Activated CD4-positive, alpha-beta T cell treated with anti-CD3 and anti-CD28 coated beads, Interleukin-2, amount 50 U/mL, for 48 hours (primary cell): ENCODE results near the gene PATJ.
"Not testable (repeated sequence)": the region's sequence is repeated elsewhere in the genome, so short reads cannot be mapped to it uniquely, and the experiment has no call there.

Experiments used
- DNase-seq, 2 experiments: peaks; one replicate each; pipeline ENCODE4 v3.0.0-alpha.2; 2020

Gene PATJ, protein sequence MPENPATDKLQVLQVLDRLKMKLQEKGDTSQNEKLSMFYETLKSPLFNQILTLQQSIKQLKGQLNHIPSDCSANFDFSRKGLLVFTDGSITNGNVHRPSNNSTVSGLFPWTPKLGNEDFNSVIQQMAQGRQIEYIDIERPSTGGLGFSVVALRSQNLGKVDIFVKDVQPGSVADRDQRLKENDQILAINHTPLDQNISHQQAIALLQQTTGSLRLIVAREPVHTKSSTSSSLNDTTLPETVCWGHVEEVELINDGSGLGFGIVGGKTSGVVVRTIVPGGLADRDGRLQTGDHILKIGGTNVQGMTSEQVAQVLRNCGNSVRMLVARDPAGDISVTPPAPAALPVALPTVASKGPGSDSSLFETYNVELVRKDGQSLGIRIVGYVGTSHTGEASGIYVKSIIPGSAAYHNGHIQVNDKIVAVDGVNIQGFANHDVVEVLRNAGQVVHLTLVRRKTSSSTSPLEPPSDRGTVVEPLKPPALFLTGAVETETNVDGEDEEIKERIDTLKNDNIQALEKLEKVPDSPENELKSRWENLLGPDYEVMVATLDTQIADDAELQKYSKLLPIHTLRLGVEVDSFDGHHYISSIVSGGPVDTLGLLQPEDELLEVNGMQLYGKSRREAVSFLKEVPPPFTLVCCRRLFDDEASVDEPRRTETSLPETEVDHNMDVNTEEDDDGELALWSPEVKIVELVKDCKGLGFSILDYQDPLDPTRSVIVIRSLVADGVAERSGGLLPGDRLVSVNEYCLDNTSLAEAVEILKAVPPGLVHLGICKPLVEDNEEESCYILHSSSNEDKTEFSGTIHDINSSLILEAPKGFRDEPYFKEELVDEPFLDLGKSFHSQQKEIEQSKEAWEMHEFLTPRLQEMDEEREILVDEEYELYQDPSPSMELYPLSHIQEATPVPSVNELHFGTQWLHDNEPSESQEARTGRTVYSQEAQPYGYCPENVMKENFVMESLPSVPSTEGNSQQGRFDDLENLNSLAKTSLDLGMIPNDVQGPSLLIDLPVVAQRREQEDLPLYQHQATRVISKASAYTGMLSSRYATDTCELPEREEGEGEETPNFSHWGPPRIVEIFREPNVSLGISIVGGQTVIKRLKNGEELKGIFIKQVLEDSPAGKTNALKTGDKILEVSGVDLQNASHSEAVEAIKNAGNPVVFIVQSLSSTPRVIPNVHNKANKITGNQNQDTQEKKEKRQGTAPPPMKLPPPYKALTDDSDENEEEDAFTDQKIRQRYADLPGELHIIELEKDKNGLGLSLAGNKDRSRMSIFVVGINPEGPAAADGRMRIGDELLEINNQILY (N-terminal part only)

DNA sequence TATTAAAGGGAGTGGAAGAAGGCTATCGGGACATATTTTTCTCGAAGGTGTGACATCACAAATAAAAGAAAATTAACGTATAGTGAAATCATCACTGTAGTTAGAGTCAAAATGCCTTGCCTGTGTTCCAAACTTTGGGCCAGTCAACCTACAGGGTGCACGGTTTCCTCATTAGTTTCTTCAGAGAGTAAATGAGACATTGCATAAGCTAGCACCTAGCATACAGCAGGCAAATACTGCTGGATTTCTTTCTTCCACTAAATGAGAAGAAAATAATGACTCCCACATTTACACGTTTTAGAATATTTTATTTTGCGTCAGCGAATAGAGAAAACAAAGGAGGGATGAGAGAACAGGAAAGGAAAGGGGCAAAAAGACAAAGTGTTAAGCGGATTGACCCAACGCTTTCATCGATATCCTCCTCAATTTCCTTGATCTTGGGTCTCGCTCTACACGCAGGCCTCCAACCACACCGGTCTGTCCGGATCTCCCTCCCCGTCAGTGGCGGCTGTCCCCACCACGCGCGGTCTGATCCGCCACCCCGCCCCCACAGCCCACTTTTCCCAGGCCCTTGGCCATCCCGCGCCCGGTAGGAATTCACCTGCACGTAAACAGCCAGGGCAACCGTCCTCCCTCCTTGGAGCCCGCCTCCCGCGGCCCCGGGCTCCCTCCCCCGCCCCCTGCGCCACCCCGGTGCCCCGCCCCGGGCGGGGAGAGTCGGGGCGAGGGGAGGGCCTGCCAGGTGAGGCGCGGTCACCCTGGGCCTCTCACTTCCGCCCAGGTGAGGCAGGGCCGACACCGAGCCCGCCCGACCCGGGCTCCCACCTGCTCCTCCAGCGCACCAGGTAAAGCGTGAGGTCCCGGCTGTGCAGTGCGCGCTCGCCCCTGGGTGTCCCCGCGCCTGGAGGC, at the start of gene PATJ:
Gene PATJ (plus strand): TSS at position 770 of the 909 bp plus-strand sequence. CDS start 20,413 bp downstream, outside the sequence.
- peak; percentile 59 to 63 for DNase-seq

DNA sequence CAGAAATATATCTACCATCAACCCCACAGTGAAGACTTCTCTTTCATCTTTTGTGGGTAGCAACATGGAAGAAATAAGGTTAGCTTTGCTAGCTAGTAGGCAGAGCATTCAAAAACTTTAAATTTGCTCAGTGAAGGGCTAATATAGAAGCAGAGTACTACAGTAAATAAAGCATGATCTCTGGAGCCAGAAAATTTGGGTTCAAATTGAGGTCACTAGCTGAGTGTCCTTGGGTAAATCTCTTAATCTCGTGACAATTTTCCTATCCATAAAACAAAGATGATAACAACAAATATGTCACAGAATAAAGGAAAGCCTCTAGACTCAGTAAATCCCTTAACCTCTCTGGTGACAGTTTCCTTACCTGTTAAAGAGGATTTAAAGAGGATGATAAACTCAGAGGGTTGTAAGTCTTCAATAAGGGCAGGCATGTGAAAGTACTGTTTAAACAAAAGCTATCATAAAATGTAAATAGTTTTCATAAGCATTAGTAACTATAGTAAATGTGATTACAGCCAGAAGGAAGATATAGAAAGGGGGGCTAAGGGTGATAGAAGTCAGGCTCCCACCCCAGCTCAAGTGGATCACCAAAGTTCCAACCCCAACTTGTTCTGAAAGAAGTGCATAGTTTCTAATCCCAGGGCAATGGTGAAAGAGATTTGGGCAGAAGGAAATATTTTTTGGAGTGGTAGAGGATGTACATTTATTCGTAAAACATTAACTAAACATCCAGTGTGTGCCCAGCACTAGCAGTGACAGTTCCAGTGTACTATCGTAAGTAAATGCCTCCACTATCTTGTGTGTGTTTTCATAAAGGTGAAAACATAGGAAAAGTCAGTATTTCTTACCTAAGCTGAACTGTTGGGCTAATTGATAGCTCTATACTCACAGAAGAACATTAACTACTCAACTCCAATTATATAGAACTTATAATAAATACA, 42.1 kb upstream of the PATJ start:
- DNase-seq: no peak

DNA sequence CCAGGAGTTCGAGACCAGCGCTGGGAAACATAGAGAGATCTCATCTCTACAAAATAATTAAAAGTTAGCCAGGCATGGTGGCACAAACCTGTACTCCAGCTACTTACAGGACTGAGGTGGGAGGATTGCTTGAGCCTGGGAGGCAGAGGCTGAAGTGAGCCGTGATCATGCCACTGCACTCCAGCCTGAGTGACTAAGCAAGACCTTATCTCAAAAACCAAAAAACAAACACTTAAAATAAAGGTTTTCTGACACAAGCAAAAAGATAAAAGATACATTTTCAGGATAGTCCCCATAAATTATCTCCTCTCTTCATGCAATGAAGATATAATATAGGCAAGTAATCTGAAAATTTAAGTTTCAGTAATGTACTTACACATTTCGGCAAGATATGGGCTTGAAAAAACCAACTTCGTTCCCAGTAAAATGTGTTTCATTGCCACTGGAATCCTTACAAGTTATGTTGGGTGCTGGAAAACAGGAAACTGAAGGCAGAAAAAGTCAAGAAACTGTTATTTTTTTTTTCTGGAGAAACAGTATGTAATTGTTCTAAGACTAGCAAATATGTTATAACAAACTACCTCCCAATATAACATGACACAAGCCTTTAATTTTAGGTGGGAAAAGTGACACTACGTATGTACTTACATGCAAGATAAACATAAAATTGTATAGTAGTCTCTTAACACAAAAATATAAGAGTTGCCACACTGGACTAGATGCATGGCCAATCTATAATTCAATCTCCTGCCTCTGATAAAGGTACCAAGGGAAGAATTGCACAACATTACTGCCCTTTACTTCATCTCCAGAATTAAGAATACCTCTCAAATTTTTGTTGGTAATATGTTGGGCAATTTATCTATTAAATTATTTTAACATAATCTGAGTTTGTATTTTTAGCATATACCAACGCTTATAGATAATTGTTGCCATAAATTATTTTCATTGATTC, 33.0 kb upstream of the PATJ start:
- no peak for DNase-seq

DNA sequence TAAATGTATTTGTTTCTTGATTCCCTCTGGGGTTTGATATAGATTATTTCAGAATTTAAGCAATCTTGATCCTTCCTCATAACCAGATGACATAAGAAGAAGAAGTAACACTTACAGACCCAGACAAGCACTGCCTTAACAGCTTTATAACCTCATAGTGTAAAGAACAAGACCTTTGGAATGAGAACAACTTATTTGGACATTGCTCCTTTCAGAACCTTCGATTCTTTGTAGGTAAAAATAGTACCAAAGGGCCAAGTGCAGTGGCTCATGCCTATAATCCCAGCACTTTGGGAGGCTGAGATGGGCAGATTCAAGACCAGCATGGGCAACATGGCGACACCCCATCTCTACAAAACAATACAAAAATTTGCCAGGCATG, 32.4 kb upstream of the PATJ start:
- DNase-seq: no peak

DNA sequence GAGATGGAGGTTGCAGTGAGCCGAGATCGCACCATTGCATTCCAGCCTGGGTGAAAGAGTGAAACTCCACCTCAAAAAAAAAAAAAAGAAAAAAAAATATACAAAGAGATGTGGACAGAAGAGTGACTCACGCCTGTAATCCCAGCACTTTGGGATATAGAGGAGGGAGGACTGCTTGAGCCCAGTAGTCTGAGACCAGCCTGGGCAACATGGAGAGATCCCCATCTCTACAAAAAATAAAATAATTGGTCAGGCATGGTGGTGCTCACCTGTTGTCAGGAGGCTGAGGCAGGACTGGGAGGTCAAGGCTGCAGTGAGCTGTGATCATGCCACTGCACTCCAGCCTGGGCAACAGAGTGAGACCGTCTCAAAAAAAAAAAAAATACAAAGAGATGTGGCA, 31.0 kb upstream of the PATJ start:
- not testable (repeated sequence) for DNase-seq

DNA sequence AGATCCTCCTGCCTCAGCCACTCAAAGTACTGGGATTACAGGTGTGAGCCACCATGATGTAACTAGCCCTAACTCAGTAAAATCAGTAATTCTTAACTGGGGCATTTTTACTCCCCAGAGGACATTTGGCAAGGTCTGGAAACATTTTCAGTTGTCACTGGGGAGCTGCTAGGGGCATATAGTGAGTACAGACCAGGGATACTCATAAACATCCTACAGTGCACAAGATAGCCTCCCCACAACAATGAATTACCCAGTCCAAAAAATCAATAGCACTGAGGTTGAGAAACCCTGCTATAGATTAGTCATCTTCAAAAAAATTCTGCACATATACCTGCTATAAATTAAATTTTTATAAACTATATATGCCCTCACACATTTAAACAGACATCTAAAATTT, 30.3 kb upstream of the PATJ start:
- DNase-seq: no peak

DNA sequence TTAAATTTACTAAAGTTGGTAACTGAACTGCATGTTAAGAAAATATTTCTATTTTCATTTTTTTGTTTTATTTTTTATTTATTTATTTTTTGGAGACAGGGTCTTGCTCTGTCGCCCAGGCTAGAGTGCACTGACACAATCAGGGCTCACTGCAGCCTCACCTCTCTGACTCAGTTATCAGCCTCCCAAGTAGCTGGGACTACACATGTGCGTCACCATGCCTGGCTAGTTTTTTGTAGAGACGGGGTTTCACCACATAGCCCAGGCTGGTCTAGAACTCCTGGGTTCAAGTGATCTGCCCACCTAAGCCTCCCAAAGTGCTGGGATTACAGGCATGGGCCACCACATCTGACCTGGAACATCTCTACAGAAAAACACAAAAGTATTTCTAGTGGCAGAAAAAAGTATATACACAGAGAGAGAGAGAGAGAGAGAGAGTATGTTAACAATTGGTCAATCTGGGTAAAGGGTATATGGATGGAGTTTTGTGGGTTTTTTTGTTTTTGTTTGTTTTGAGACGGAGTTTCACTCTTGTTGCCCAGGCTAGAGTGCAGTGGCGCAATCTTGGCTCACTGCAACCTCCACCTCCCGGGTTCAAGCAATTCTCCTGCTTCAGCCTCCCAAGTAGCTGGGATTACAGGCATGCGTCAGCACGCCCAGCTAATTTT, 23.1 kb upstream of the PATJ start:
- DNase-seq: not testable (repeated sequence)

DNA sequence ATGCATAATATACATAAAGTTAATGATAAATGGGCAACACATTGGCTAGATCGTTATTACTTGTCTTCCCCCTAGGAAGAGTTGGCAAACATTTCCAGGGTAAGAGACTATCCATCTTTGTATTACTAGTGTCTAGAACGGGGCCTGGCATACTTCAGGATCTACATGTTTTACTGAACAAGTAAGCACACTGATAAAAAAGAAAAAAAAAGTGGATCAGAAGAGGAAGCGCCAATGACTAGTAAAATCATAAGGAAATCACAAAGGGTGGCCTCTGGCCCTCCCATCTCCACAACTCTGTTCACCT, 17.8 kb upstream of the PATJ start:
- no peak for DNase-seq

DNA sequence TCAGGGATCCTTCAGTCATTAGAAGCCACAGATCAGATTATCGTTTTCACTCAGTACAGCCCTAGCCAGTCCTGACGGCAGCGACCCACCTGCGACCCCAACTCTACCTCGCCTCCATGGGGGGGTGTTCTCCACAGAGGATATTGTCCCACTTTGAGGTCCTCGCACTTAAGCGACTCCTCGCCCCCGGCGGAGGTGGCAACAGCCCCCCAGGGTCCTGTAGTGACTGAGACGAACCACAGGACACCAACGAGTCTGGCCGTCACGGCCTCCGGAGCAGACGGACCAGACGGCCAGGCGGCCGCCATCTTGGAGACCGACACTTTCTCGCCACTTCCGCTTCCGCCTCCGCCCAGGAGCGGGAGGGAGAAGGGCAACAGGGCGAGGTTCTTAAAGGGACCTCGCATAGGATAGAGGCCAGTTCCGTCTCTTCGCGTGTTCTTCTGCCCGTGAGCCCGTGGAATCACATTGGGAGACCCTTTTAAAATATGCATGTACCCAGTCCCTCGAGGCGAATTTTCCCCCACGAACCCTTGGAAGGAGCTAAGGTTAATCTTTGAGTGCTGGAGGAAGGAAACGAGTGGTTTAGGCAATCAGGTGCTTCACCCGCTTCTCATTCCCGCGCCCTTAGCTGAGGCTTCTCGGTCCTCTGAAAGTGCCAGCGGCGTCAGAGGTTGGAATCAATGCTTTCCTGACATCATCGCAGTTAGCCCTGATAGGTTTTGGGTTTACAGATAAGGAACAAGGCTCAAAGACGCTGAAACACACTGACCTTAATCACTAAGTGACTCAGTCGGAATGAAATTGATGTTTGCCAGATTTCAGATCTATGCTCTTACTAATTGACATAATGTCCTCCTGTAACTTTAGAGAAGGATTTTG, 17.2 kb upstream of the PATJ start, which contains the start of gene TM2D1:
Gene TM2D1 (minus strand): TSS at position 329 of the 882 bp plus-strand sequence. CDS start 21 bp downstream, at position 308.
- peak; percentile 88 to 89 for DNase-seq

DNA sequence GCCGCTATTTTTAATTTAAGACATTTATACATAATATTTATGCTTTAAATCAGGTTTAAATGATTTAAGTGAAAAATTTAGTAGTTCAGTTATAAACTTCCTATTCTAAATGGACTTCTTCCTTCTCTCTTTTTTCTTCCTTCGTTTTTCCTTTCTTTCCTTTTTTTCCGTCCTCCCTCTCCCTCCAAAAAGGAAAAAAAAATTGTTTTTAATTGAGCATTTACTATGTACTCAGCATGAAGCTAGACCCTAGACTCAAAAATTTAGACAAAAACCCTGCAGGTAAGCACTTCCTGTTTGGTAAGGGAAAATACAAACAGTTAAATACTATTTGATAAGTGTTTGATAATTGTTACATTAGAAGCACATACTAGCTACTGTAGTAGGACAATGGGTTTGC, 14.7 kb upstream of the PATJ start:
- no peak for DNase-seq

DNA sequence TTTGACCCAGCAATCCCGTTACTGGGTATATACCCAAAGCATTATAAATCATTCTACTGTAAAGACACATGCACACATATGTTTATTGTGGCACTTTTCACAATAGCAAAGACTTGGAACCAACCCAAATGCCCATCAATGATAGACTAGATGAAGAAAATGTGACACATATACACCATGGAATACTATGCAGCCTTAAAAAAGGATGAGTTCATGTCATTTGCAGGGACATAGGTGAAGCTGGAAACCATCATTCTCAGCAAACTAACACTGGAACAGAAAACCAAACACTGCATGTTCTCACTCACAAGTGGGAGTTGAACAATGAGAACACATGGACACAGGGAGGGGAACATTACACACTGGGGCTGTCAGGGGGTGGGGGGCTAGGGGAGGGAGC, 11.6 kb upstream of the PATJ start:
- DNase-seq: not testable (repeated sequence)

DNA sequence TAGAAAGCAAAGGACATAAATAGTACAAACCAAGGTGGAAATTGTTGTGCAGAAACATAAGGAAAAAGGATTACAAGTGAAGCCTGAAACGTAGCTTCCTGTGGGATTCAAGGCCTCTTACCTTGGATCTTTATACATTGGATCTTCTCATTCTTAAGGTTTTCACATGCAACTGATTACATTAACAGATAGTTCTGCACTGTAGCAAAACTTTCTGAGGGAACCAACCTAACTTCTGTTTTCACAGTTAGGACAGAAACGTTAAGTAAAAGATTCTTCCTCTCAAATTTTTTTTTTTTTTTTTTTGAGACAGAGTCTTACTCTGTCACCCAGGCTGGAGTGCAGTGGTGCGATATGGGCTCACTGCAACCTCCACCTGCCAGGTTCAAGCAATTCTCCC, 9.6 kb upstream of the PATJ start:
- no peak for DNase-seq

DNA sequence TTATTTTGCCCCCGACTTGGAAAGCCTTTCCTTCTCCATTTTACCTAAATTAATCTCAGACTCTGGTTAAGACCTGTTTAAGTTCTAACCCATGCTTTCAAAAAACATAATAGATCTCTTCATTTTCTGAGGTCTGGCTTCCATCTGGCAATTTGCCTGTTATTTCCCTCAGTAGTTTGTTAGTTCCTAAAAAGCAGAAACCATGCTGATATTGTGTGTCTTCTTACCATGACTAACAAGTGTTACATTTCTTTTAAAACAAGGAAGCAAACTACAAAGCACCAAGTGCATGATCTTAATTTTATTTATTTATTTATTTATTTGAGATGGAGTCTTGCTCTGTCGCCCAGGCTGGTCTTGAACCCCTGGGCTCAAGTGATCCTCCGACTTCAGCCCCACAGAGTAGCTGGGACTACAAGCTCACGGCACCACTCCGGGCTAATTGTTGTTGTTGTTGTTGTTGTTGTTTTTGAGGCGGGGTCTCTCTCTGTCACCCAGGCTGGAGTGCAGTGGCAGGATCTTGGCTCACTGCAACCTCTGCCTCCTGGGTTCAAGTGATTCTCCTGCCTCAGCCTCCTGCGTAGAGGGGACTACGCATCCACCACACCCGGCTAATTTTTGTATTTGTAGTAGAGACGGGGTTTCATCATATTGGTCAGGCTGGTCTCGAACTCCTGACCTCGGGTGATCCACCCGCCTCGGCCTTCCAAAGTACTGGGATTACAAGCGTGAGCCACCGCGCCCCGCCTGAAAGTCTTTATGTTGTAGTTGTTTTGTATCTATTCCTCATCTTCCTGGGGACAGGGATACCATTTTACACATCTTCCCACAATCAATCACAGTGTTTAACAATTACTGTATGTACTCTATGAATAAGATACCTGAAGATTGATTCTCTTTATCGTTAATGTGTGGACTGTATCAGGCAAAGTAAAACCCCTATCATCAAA, 1.3 kb upstream of the PATJ start:
- DNase-seq: no peak

DNA sequence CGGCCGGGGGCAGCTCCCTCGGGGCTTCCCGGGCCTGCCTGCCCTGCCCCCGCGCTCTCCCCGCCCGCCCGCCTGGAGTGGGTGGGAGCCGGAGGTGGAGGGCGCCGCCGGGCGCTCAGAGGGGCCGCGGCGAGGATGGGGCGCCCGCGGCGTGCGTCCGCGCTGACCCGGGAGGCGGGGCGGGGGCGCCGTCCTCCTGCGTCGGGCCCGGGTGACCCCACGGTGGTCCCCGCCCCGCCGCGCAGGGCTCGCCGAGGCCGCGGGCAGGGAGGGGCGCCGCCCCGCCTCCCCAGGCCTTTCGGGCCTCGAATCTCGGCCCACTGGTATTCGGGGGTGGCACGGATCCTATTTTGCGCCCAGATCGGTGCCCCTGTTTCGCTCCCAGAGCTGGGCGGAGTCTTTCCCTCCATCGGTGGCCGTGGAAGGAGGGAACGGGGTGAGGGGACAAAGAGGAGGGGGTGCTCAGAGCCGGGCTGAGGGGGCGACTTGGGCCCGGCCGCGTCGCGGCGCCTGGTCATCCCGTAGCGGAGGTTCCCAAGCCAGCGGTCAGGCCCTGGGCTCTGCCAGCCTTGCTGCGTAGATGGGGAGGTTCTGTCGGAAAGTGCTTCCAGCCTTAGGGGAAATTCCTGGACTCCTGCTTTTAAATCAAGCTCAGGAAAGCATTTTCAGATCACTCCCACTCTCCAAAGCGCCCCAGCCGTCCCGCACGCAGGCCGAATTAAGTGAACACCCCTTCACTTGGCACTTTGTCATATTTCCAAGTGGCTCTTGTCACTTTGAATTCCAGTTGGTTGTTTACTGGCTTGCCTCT, 545 bp downstream of the PATJ start:
- DNase-seq: no peak

DNA sequence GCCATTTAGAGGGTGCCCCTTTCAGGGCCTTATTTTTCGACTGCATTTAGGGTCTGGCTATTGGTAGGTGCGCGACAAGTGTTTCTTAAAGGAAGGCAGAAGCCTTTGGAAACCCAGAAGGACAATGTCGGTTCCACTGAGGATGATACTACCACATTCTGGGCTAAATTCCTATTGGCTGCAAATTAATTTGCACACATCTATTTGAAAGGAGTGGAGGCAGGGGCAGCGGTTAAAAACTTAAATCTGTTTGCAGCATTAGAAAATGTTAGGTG, 1.1 kb downstream of the PATJ start:
- DNase-seq: no peak
